Activated CD8-positive, alpha-beta memory T cell treated with anti-CD3 and anti-CD28 coated beads, Interleukin-2, amount 50 U/mL, for 24 hours (primary cell): ENCODE measurements around the gene GXYLT1.
"Not testable (repeated sequence)": the region's sequence is repeated elsewhere in the genome, so short reads cannot be mapped to it uniquely, and the experiment has no call there.

Experiments
- DNase-seq: peaks from one replicate; pipeline ENCODE4 v3.0.0-alpha.2; 2020; ENCODE audit errors: extremely low read depth

GXYLT1 gene

DNA sequence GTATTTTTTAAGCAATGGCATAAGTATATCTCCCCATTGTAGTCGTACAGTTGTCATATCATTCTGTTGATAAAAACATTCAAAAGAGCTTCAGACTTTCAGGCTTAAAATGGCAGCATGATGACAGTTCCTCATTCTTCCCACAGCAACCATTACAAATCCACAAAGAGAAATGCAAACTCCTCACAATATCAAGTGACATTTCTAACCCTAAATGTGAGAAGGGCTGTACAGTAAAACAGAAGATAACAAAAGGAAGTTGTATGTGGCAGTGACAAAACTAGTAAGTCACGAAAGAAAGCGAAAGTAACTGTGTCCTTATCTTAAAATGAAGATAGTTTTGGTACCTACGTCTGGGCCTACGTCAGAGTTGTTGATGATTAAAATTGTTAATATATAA lies 46.7 kb downstream of the GXYLT1 start:
- no peak for DNase-seq

DNA sequence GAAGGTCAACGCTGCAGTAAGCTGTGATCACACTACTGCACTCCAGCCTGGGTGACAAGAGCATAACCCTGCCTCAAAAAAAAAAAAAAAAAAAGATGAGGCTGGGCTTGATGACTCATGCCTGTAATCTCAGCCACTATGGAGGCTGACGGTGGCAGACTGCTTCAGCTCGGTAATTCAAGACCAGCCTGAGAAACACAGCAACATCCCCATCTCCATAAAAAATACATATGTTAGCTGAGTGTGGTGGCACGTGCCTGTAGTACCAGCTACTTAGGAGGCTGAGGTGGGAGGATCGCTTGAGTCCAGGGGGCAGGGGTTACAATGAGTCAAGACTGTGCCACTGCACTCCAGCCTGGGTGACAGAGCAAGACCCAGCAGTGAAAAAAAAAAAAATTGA lies 50.4 kb downstream of the GXYLT1 start:
- no peak for DNase-seq

DNA sequence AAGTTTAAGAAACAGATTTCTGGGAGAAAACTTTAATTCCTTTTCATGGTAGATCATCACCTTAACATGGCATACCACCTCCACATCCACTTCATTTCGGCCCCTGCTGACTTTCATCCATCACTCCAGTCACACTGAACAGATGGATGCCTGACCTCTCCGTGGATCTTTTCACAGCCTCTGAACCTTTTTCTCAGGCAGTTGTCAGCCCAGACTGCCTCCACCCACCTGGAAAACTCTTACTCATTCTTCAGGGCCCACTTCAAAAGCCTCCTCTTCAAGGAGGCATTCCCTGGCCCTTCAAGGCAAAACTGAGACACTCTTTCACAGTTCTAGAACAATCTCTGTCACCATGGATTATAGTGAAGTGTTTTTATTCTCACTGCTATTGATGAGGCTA lies 52.9 kb downstream of the GXYLT1 start:
- DNase-seq: no peak

DNA sequence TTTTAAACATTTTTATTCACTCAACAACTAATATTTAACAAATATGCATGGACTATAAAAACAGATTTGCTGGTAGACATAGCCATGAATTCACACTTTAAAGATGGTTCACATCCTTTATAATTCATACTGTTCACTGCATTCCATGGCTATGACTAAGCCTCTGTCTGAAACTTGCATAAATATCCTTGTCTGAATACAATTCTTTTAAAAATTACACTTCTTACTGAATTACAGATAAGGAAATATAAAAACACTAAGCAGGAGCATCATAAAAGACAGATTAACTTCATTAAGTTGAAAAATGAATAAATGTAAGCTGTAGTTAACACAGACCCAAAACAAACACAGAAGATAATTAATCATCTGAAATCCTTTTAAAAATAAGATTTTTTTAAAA lies 53.8 kb downstream of the GXYLT1 start:
- no peak for DNase-seq

DNA sequence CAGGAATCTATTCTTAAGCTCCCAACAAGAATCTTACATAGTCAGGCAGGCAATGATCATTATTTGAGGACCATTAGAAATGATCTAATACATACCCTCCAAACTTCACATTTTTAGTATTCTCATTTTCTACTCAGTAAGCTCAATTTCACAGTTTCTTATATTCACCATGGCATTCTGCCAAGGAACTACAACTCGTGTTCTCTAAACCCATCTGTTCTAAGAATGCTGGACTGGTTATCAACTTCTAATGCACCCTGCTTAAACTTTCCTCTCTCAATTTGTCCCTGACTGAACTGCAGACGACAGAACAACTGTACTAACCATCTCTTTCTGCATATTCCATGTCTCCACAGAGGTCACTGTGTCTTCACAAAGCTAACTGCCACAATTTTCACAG lies 58.6 kb downstream of the GXYLT1 start:
- DNase-seq: no peak

DNA sequence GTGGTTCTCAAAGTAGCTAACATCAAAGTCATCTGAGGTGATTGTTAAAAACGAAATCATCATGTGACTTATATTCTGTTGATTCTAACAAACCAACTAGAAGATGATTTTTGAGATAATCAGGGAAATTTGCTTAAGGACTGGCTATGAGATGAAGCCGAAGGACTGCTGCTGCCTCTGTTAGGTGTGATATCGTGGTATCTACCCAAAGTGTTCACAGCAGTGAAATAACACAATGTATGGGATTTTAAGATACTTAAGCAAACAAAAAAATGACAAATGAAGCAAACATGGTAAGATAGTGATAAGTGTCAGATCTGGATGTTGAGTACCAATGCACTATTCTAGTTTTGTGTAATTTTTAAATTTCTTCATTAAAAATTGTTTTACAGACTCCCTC lies 59.1 kb downstream of the GXYLT1 start:
- DNase-seq: no peak

DNA sequence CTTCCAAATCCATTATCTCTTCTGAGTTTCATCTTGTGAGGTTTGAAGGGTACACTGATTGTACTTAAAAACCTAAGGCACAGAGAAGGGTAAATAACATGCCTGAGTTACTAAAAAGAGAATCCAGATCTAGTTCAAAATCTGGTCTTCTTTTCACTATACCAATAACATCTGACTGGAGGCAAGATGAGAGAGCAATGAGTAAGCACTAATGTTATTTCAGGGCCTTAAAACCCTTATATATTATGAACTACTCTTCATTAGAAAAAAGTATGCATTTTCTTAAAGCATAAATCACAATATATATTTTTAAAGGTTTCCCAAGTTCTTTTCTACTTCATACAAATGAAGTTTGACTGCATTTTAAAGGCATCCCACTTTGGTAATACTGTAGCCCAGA lies 60.2 kb downstream of the GXYLT1 start:
- no peak for DNase-seq

DNA sequence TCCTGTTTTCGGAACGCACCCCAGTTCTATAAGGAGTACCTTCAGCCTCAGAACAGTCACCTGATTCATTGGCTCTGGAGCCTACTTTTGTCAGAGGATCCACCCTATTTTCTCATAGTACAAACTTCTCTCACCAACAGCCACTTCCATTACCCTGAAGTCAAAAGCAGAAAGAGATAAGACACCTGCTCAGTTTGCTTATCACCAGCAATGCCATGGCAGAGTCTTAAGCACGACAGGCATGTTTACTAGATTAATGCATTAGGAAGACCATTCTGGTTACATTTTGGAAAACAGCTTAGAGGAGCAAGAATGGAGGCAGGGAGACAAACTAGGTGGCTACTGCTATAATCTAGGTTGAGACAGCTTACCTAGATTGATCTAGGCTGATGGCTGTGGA lies 67.7 kb downstream of the GXYLT1 start:
- DNase-seq: no peak

DNA sequence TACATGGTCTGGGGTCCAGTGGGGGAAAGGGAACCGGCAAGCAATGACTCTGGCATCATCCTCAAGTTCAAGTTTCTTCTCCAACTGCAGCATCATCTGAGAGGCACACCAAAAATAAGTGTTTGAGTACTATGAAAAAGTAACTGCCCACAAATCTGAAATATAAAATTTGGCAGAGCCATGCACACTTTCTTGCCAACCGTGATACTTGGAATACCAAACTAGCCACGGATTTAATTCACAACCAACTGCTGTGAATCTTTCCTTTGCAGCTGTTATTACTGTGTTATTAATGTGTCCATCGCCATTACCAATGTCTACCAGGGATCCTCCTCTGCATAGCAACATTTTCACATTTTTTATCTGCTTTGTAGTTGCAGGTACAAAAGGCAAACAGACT lies 74.6 kb downstream of the GXYLT1 start:
- no peak for DNase-seq

DNA sequence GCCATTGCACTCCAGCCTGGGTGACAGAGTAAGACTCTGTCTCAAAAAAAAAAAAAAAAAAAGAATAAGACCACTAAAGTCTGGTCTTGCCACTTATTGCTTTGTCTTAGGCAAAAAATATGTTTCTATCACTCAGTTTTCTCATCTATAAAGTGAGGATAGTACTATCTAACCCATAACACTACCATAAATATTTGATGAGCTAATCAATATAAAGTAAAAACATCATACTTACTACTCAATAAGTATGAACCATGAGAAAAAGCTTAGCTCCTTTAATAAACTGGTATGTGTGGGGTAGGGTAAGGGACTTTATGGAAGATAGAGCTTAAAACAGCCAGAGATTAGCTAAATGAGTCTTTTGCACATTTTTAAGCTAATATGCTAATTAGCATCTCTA lies 85.5 kb downstream of the GXYLT1 start:
- DNase-seq: no peak

DNA sequence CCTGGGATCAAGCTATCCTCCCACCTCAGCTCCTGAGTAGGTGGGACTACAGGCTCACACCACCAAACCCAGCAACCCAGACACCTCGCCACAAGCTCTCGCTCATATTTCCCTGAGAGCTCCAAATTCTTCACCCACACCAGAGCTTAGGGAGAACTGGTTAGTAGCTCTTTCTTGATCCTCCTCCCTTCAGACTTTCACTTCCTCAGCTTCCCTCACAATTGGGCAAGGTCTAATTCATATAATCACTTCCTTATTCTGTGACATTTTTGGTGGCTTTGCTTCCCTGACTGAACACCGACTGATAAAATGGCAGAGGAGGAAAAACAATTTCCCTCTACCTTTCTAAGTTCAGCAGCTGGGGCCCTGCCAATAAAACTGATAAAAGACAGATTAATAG lies 88.5 kb downstream of the GXYLT1 start:
- no peak for DNase-seq

DNA sequence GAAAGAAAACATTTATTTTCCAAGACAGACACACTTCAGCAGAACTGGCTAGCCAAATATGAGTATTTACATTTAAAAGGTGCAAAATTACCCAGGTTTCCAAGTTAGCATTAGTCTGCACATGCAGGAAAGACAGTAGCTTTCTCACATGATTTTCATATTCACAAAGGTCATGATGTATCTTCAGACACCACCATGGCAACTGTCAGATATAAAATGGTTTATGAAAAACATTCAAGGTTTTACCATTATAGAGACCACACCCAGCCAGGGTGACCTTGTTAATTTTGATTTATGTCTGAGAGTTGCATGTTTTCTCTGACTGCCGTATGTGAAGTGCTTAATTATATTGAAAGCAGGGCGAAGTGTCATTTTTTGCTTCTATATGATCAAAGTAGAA lies 91.2 kb downstream of the GXYLT1 start:
- DNase-seq: no peak

DNA sequence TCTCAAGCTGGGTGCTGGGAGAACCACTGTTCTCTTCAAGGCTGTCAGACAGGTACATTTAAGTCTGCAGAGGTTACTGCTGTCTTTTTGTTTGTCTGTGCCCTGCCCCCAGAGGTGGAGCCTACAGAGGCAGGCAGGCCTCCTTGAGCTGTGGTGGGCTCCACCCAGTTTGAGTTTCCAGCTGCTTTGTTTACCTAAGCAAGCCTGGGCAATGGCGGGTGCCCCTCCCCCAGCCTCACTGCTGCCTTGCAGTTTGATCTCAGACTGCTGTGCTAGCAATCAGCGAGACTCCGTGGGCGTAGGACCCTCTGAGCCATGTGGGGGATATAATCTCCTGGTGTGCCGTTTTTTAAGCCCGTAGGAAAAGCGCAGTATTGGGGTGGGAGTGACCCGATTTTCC lies 95.7 kb downstream of the GXYLT1 start:
- not testable (repeated sequence) for DNase-seq

DNA sequence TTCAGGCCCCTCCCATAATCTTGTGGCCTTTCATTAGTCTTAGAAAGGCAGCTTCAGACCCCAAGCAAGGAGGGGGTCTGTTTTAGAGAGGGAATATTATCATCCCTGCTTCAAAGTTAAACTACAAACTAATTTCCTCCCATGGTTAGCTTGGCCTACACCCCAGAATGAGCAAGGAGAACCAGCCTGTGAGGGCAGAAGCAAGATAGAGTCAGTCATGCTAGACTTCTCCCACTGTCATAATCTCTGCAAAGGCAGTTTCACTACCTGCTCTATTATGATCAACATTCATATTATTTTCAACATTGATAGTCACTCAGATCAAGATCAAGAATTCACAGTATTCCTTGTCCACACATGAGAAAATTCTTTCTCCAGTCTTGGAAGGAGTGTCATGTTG lies 105.1 kb downstream of the GXYLT1 start:
- DNase-seq: no peak

DNA sequence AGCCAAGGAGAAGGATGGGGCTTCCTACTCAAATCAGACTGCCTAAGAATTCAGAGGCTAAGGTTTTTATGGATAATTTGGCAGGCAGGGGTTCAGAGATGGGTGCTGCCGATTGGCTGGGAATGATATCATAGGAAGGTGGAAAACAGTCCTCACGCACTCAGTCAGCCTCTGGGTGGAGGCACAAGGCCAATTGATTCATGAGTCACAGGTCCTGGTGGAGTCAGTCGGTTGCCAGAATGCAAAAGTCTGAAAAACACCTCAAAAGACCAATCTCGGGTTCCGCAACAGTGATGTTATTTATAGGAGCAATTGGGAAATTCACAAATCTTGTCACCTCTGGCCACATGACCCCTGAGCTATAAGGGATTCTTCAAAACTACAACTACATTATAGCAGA lies 105.5 kb downstream of the GXYLT1 start:
- no peak for DNase-seq

DNA sequence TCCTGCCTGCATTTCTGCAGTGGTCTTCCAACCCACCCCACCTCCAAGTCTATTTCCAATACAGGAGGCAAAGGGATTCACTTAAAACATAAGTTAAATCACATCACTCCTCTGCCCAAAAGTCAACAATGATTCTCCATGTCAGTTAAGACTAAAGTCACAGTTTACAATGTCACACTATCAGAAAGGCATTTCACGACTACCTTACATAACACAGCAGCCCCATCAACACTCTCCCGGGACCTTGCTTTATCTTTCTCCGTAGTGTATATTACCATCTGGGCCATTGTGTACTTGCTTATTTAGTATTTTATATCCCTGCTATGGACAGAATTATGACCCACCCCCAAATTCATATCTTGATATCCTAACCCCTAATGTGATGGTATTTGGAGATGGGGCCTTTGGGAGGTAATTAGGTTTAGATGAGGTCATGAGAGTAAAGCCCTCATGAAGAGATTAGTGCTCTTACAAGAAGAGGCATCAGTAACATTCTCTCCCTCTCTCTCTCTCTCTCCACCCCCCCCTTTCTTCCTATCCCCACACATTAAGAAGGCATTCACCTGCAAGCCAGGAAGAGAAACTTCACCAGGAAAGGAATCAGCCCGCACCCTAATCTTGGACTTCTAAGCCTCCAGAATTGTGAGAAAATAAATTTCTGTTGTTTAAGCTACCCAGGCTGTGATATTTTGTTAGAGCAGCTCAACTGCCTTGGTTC lies 112.7 kb downstream of the GXYLT1 start:
- no peak for DNase-seq
